Left lobe of liver (tissue), 2 donors: Measurements from ENCODE around the gene CHCHD6. TPM values are rescaled to one million over a fixed set of nuclear protein-coding genes. Genes with fewer than 3 reads are reported as not detected.

Source experiments
- ATAC-seq: fragments of 200-7000 bp; cut with Tn5 transposase; one replicate; pipeline ENCODE4 v1.9.1; 2020; ENCODE audit warnings: mild to moderate bottlenecking, moderate library complexity
- DNase-seq: peaks from one replicate; pipeline ENCODE4 v3.0.0-alpha.2; 2020; ENCODE audit warnings: low spot score
- total RNA-seq: library from RNA; stranded (reverse); gene quantifications from one replicate; pipeline ENCODE4 v1.2.1, GENCODE V29; 2021
- donor health status: DM: no; HTN: no; CAD: no; lungs with moderate emphysema.
- donor health status: DM: no; HTN: yes; CAD: no.

The CHCHD6 gene
- total RNA-seq, 1 donor from 2014 or later: 3.8 TPM

DNA sequence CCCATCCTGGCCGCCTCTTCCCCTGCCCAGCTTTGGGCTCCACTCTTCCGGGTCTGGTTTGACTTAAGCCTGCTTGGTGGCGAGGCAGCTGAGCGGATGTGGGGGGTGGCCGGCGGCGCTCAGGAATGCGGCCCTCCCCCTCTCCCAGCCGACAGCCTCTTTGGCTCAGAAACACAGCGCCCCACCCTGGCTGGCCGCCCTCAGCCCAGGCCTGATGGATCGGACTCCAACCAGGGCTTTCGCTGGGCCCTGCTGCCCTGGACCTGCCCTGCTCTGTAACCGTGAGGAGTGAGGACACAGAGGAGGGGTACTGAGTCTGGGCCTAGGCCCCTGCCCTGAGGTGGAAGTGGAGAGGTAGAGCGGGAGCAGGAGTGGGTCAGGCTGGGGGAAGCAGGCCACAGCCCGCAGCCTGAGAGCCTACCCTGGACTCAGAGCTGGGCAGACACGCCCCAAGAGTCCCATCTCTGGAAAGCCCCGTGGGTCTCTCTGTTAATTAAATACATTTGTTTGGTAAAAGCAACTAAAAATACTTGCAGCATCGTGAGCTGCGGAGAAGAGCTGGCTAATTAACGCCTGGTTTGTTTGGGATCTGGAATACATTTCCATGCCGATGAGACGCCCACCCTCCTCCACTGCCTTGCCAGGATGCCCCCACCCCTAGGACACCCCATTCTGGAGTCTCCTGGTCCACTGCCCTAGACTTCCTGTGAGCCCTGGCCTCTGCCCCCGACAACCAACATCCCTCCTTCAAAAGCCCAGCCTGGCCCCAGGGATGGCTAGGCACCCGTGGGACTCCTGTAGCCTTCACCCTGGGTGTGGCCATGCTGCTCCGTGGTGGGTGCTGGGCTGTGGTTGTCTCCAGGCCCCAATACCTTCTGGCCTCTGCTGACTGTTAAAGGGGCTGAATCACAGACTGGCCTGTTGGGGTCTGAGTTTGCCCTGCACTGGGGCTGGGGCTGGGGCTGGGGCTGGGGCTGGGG lies 298.4 kb downstream of the CHCHD6 start:
- ATAC-seq (peak; percentile 61), DNase-seq (peak; percentile 49)

DNA sequence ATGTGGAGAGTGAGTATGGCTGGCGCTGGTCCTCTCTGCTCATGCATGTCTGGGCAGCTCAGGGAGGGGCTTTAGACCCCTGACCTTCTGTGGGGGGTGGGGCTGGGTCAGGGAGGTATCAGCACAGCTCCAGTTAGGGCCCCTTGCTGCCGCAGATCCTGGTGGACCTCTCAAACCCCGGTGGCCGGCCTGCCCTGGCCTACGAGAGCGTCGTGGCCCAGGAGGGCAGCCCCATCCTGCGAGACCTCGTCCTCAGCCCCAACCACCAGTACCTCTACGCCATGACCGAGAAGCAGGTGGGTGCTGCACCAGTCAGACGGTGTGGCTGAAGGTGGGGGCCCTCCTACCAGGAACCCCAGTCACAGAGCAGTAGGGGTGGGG lies 299.1 kb downstream of the CHCHD6 start:
- no peak for DNase-seq
- ATAC-seq: no peak

GRCh38 chr3:127003601-127004280 lies 299.7 kb downstream of the CHCHD6 start:
- DNase-seq: no peak

DNA sequence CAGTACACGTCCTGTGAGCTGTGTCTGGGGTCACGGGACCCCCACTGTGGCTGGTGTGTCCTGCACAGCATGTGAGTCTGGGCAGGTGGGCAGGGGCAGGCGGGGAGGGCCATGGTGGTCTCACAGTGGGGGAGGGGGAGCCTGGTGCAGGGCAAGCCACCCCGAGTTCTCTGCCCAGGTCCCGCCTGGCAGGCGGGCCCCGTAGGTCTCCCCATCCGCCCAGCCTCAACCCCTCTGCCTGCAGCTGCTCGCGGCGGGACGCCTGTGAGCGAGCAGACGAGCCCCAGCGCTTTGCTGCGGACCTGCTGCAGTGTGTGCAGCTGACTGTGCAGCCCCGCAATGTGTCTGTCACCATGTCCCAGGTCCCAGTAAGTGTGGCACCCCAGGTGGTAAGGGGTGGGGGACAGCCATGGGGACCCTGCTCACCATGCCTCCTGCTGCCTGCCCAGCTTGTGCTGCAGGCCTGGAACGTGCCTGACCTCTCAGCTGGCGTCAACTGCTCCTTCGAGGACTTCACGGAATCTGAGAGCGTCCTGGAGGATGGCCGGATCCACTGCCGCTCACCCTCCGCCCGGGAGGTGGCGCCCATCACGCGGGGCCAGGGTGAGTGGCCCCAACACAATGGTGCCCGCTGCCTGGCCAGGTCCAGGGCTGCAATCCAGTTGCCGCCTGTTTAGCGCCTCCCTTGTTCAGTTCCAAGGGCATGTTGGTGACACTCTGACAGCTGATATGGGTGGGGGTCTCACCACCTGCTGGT lies 300.8 kb downstream of the CHCHD6 start:
- ATAC-seq (no peak), DNase-seq (no peak)

More at GRCh38 chr3:127003601-127004280, 299.7 kb downstream of the CHCHD6 start:
- ATAC-seq: no peak

GRCh38 chr3:127005864-127006500 lies 301.9 kb downstream of the CHCHD6 start:
- ATAC-seq (no peak), DNase-seq (no peak)

- DNase-seq: no peak
These were observed 302.9 kb downstream of the CHCHD6 start for GRCh38 chr3:127006781-127007436.

DNA sequence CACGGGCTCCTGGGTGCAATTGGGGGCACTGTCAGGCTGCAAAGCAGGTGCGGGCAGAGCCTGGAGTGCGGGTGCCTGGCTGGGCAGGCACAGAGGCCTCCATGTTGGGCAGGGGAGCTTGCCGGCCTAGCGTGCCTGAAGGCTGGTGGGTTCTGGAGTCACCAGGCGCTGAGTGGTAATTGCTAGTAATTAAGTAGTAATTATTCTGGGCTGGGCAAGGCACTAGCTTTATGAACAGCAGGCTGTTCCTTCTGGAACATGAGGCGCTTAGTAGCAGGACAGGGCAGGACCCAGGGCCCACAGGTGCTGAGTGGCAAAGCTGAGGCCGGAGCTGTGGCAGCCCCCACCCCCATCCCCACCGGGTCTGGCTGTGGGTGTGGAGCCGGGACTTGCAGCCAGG lies 304.2 kb downstream of the CHCHD6 start:
- DNase-seq: no peak

More at GRCh38 chr3:127006781-127007436, 302.9 kb downstream of the CHCHD6 start:
- no peak for ATAC-seq

GRCh38 chr3:127009531-127009930 lies 305.5 kb downstream of the CHCHD6 start:
- no peak for ATAC-seq
- no peak for DNase-seq

More for the DNA sequence above, 304.2 kb downstream of the CHCHD6 start:
- no peak for ATAC-seq

Other genes with a start within 250 kb of the CHCHD6 start
- gene ZXDC, start 228.3 kb upstream of the CHCHD6 start, total RNA-seq: 21.5 TPM
- gene UROC1, start 186.5 kb upstream of the CHCHD6 start, total RNA-seq: 112 TPM
- 43.8 TPM for gene CHST13, start 180.1 kb upstream of the CHCHD6 start, total RNA-seq
- gene C3orf22, start 145.3 kb upstream of the CHCHD6 start, total RNA-seq: not detected
- 10.7 TPM for gene TXNRD3, start 49.1 kb upstream of the CHCHD6 start, total RNA-seq